ELR (cell line): Measurements from ENCODE around the gene DCAF8.

ENCODE experiments used
- DNase-seq: peaks from one replicate; pipeline ENCODE4 v3.0.0-alpha.2; 2015; ENCODE audit warnings: low read depth

DCAF8 gene

DNA sequence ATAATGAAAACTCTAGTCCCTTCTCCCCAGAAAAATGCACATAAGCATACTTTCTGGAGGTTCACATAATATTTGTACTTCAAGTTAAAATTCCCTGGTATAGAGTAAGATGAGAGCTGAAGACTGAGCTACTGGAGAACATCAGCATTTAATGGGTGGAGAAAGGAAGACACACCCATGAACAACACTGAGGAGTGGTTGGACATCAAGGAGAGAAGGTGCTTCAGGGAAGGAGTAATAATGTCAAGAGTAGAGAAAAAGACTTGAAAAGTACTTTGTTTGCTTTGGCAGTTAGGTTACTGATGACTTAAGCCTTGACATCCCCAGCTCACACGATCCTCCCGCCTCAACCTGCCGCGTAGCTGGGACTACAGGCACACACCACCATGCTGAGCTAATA, 35.3 kb downstream of the DCAF8 start:
- no peak for DNase-seq

DNA sequence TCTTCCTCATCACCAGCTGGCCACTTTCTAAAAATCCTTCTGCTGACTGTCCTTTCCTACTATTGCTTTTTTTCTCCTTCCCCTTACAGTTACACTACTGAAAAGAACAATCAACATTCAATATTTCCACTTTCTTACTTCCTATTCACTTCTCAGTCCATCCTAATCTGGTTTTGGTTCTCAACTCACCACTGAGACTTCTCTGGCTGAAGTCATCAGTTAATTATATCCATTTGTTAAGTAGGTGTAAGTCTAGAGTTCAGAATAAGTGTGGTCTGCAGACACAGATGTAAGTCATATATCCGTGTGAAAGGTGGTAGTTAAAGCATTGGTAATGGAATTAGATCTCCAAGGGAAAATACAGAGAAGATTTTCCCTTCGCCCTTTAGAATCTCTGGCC, 35.7 kb downstream of the DCAF8 start:
- no peak for DNase-seq

DNA sequence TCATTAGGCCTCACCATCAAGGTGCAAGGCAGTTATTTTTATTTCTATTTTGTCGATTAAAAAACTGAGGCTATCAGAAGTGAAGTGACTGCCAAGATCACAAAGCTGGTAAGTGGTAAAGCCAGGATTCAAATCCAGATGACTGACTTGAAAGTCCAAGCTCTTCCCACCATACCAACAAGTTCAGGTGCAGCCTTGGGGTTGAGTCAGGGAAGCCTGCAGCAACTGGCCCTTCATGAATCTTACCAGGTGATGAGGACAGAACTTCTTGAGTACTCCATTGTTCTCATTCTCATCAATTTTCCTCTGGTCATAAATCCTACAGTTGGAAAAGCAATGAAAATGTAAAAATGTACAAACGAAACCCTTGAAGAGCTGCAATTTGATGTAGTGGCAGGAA, 37.0 kb downstream of the DCAF8 start:
- DNase-seq, result no peak

- DNase-seq, result no peak
Observed at GRCh38 chr1:160224606-160225005, 37.7 kb downstream of the DCAF8 start.

- DNase-seq, result no peak
Observed at GRCh38 chr1:160222546-160222945, 39.8 kb downstream of the DCAF8 start.

DNA sequence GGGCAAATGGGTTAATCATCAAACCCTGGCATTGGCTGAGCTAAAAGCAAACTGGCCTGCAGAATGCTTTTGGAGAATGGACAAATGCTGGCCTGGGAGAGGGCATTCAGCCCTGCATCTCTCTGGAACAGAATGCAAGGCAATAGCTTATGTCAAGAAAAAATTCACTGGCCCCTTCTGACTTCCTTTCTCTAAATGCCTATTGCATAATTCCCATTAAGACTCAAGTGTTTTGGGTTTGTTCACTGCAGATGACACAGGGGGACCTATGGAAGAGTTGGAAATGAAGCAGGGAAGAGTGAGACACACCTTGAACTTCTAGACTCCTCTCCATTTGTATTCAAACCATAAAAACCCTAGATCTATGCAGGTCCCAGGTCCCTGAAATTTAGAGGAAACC, 41.3 kb downstream of the DCAF8 start:
- DNase-seq, result no peak

GRCh38 chr1:160220301-160220700, 42.0 kb downstream of the DCAF8 start:
- no peak for DNase-seq

- peak; percentile 80 for DNase-seq
Observed at GRCh38 chr1:160219062-160219929, 43.1 kb downstream of the DCAF8 start.

DNA sequence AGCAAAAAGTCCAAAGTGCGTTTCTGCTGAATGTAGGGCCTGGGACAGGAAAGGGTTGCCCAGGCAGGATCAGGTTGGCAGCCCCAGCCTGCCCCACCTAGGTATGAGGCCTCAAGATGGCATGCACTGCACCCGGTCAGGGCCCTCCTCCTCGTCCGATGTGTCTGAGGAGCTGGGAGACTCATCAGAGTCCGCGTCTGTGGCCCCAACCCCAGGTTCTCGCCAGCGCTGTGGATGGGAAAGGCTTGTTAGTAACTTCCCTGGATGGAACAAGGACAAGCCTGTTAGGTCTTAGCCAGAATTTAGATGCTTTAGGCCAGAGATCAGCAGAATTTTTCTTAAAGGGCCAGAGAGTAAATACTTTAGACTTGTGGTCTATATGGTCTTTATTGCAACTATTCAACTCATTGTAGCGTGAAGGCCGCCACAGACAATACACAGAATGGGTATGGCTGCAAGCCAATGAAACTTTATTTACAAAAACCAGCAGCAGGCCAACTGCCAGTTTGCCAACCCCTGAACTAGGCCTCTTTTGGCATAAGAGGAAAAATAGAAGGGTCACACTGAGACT, 44.8 kb downstream of the DCAF8 start:
- no peak for DNase-seq

DNA sequence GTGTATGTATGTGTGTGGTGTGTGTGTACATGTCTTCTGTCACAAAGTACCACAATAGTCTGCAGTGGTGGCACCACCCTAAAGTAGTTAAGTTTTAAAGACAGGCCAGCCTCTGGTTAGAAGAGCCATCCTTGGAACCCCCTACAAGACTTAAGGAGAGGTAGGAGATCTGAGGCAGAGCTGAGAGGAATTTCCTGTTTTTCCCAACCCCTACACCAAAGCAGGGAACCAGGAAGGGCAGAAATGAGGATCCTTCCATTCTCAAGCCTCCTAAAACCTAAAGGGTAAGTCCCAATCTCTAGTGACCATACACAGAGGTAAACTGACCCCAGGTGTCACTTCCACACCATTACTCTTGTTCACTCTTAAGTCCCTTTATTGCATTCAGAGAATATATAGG, 46.0 kb downstream of the DCAF8 start:
- no peak for DNase-seq

DNA sequence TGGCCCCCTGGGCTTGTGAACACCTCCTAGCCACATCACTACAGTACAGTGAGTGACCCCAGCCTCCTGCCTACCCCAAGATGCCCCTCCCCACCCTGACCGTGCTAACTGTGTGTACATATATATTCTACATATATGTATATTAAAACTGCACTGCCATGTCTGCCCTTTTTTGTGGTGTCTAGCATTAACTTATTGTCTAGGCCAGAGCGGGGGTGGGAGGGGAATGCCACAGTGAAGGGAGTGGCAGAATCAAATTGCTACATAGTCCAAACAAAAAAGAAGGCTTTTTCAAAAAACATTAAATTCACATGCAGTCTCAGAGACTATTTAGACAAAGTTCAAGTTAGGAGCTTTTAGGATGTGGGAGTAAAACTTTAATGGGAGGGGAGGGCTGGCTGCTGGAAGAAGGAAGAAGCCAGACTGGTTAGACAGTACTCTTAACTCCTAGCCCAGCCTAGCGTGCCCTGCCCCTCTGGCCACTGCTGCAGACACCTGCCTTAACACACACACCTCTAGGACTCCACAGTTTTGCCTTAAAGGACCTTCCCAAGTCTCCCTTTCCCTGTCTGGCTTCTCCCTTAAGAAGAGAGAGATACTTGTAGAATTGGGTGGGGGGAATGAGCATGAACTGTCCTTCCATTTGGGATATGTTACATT, 47.7 kb downstream of the DCAF8 start:
- DNase-seq, result no peak

DNA sequence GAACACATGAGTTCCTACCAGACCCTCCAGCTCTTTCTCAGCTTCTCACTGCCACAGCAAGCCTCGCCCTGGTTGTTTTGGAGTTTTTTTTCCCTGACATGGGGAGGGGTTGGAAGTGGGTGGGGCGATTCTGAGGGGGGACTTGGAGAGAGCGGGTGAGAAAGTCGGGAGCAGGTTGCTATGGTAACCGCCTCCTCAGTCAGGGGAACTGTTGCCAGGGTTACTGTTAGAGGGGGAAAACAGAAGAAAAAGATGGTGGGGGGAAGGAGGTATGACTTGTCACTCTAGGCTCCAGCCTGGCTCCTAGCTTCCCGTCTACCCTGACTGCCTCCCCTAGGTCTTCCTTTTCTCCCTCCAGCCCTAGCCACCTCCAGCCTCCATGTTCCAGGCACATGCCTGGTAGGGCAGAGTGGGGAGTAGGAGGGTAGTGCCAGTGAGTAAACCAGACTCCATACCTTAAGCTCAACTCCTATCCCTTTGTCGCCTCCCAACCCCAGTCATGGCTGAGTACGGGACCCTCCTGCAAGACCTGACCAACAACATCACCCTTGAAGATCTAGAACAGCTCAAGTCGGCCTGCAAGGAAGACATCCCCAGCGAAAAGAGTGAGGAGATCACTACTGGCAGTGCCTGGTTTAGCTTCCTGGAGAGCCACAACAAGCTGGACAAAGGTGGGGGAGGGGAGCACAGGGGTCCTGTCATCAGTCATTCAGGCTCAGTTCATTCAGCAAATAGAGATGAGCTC, 51.1 kb downstream of the DCAF8 start:
- DNase-seq, result peak; percentile 25

DNA sequence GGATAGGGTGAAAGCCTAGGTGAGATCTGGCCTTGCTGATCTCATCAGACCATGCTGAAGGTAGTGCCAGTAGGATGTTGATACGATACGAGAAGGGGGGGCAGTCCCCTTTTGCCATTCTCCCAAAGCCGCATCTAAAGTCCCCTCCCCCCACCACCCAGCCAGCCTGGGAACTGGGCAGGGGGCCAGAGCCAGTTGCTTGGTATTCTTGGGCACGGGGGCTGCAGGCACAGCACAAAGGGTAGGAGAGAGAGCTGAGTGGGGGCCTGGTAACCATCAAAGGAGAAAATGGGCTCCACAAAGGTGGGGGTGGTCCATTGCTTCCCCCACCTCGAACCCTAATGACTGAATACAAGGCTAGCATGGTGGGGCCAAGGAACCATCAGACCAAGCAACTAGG, 51.8 kb downstream of the DCAF8 start:
- no peak for DNase-seq

DNA sequence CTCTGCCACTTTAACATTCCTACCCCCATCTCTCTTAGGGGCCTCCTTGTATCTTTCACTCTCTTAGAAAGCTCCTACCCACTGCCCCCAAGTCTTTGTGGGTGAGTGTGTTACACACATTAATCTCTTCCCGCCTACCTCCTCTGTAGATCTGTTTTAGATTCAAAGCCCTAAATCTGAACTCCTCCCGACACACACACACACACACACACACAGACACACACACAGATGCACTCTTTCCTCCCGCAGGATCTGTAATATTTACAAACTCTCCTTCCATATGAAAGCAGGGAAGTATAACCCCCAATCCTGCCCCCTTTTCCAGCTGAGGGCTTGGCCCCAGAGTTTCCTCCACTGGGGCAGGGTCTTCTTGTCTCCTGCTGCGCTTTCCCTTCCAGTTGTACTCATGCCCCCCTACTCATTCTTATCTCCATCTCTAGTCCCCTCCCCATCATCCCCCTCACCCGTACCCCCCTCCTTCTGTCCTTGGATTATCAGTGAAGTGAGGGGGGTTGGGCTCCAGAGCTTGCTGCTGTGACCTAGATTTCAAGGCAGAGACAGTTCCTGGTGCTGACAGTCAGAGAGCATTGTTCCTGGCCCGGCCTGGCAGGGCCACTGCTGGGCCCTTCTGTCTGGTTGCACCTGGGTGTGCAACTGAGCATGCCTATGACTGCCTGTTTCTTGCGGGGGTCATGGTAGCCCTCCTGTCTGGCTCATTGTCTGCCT, 52.9 kb downstream of the DCAF8 start:
- no peak for DNase-seq

- DNase-seq, result peak; percentile 30
Observed at GRCh38 chr1:160208557-160209320, 53.6 kb downstream of the DCAF8 start.

- DNase-seq, result no peak
Observed at GRCh38 chr1:160207771-160208556, 54.4 kb downstream of the DCAF8 start.

GRCh38 chr1:160207118-160207650, 55.2 kb downstream of the DCAF8 start:
- DNase-seq, result no peak

DNA sequence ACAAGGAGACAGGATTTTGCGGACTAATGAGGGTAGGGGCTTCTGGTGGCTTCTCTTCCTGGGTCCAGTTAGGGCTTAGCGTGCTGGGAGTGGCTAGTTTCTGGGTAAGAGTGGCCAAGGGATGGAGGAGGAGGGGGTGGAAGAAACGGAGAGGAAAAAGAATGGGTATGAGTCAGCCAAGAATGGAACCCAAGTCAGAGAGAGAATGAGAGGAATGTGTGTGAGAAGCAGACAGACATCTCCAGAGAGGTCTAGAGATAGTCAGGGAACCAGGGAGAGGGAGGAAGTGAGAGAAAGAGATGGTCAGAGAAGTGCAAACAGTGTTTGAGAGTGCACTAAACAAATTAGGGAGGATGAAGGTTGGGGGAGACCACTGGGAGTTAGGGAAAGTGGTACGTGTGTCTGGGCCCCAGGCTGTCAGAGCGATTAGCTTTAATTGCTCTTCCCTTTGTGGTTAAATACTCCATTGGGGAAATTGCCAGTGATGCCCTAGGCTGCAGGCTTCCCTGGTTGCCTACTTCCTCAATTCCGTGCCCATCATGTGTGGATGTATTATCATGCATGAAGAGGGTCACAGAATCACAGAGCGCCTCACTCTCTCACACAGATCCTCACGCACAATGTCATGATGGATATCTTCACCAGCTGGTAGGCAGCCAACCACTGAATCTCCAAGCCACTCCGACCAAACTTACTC, 55.8 kb downstream of the DCAF8 start:
- DNase-seq, result peak; percentile 92

- DNase-seq, result peak; percentile 90
Observed at GRCh38 chr1:160206036-160206389, 56.3 kb downstream of the DCAF8 start.
